H1 (cell line): ENCODE data around the gene UGT2B7. TPM values are rescaled to one million over a fixed set of nuclear protein-coding genes. Genes with fewer than 3 reads are reported as not detected.

Source experiments
- EZH2 ChIP-seq: fragments of 200-600 bp; sonication (generic); IDR thresholded peaks from 2 replicates; pipeline ENCODE4 v1.7.1; 2012; ENCODE audit warnings: low read depth, mild to moderate bottlenecking, moderate library complexity, low read length, inconsistent platforms; ENCODE audit not compliant: severe bottlenecking
- HDAC2 ChIP-seq, 2 experiments: fragments of 300-600 bp in 1 of 2; sonication (generic) in 1 of 2; IDR thresholded peaks; 2 replicates each; pipeline ENCODE4 v1.6.1; 2011 to 2012; ENCODE audit warnings: low read depth in 2 of 2, low read length in 2 of 2, mild to moderate bottlenecking in 2 of 2, moderate library complexity in 2 of 2, borderline replicate concordance in 1 of 2, inconsistent platforms in 1 of 2
- RAD21 ChIP-seq, 2 experiments: IDR thresholded peaks in 1 of 2; conservative IDR thresholded peaks in 1 of 2; 2 replicates each; pipeline ENCODE4 v1.6.1; 2011; ENCODE audit warnings: low read depth in 2 of 2, low read length in 2 of 2, improper control_type of control experiment in 1 of 2, inconsistent platforms in 1 of 2, mild to moderate bottlenecking in 1 of 2, moderate library complexity in 1 of 2
- SP2 ChIP-seq: IDR thresholded peaks from 2 replicates; pipeline ENCODE4 v1.6.1; 2012; ENCODE audit warnings: mild to moderate bottlenecking, low read length, inconsistent platforms
- polyA plus RNA-seq, 7 experiments: library from polyadenylated mRNA; depleted of rRNA in 3 of 7; stranded (reverse) in 5 of 7; unstranded in 2 of 7; fragments of >200 nt in 5 of 7; fragments of 200-250 nt in 2 of 7; gene quantifications; 1 replicate in 5 of 7; 2 replicates in 1 of 7; 4 replicates in 1 of 7; pipeline versions ENCODE4 v1.2.1 to v1.2.3, GENCODE V29; 2011 to 2013; ENCODE audit warnings: missing spikeins in 2 of 7, mixed read lengths in 2 of 7
- total RNA-seq: library from RNA; stranded (reverse); fragmentation: NEBNext Ultra II Directional; extraction: Animal tissue kit (Norgen Biotek cat#: 25700); gene quantifications from 2 replicates; pipeline ENCODE4 v1.2.1, GENCODE V29; 2021

Gene UGT2B7
- total and polyA plus RNA-seq, 2 of the 8 experiments (the other 6 are each of a cell fraction or from before 2014, with no cell fraction given): not detected

GRCh38 chr4:69096111-69096656 is at the start of gene UGT2B7 (continued):
- TF ChIP-seq HDAC2 (IDR thresholded peaks at IDR 0.05; ENCODE audit: borderline replicate concordance in 1 of 2, low read depth in 2 of 2, low read length in 2 of 2): no peak
- TF ChIP-seq EZH2: no peak
- no peak for TF ChIP-seq RAD21 (IDR thresholded peaks at IDR 0.05 in 1 of 2, conservative IDR thresholded peaks at IDR 0.05 in 1 of 2; ENCODE audit: low read depth in 2 of 2, low read length in 2 of 2)
- TF ChIP-seq SP2: no peak
- TF ChIP-seq, all 59 proteins: peak for 0
